H9 (cell line): ENCODE measurements around the gene PPP2R2B. TPM values are rescaled to one million over a fixed set of nuclear protein-coding genes. Genes with fewer than 3 reads are reported as not detected.

Source experiments
- DNase-seq: peaks from one replicate; pipeline ENCODE4 v3.0.0-alpha.2; 2017
- H2AFZ ChIP-seq: one replicate; pipeline ENCODE4 v1.6.1; 2013; ENCODE audit warnings: mild to moderate bottlenecking, low read length, control low read depth, moderate library complexity
- H2AK5ac ChIP-seq: 2 replicates; pipeline ENCODE4 v1.6.1; 2013; ENCODE audit warnings: low read length, control low read depth, mixed read lengths; ENCODE audit not compliant: insufficient read length
- H2BK120ac ChIP-seq: one replicate; pipeline ENCODE4 v1.6.1; 2013; ENCODE audit warnings: low read depth, mild to moderate bottlenecking, low read length, control low read depth, inconsistent platforms; ENCODE audit not compliant: poor library complexity, severe bottlenecking
- H2BK12ac ChIP-seq: 2 replicates; pipeline ENCODE4 v1.6.1; 2013; ENCODE audit warnings: low read length, control low read depth, mixed read lengths, low read depth; ENCODE audit not compliant: insufficient read length
- H2BK15ac ChIP-seq: 2 replicates; pipeline ENCODE4 v1.6.1; 2013; ENCODE audit warnings: low read depth, low read length, control low read depth
- H2BK20ac ChIP-seq: one replicate; pipeline ENCODE4 v1.6.1; 2013; ENCODE audit warnings: low read depth, mild to moderate bottlenecking, low read length, control low read depth, inconsistent platforms; ENCODE audit not compliant: poor library complexity, severe bottlenecking
- H2BK5ac ChIP-seq: 2 replicates; pipeline ENCODE4 v1.6.1; 2013; ENCODE audit warnings: low read length, control low read depth, mixed read lengths; ENCODE audit not compliant: insufficient read length
- H3K14ac ChIP-seq: 2 replicates; pipeline ENCODE4 v1.6.1; 2013; ENCODE audit warnings: low read length, control low read depth; ENCODE audit not compliant: insufficient read depth
- H3K18ac ChIP-seq: 2 replicates; pipeline ENCODE4 v1.6.1; 2013; ENCODE audit warnings: low read depth, mild to moderate bottlenecking, mixed read lengths, low read length, control low read depth; ENCODE audit not compliant: insufficient read length
- H3K23ac ChIP-seq: 2 replicates; pipeline ENCODE4 v1.6.1; 2013; ENCODE audit warnings: low read length, control low read depth, mixed read lengths, low read depth; ENCODE audit not compliant: insufficient read length
- H3K23me2 ChIP-seq: 2 replicates; pipeline ENCODE4 v1.6.1; 2013; ENCODE audit warnings: low read depth, mild to moderate bottlenecking, mixed read lengths, low read length, control low read depth; ENCODE audit not compliant: insufficient read length, poor library complexity, severe bottlenecking
- H3K27ac ChIP-seq: 2 replicates; pipeline ENCODE4 v1.5.1; 2013; ENCODE audit warnings: low read length, control low read depth, mixed read lengths, low read depth; ENCODE audit not compliant: insufficient read length
- H3K27me3 ChIP-seq: 2 replicates; pipeline ENCODE4 v1.6.1; 2013; ENCODE audit warnings: low read length, control low read depth, inconsistent platforms; ENCODE audit not compliant: insufficient read depth
- H3K4ac ChIP-seq: 2 replicates; pipeline ENCODE4 v1.6.1; 2013; ENCODE audit warnings: low read depth, mild to moderate bottlenecking, control low read depth, inconsistent platforms, low read length, moderate library complexity
- H3K4me1 ChIP-seq: 2 replicates; pipeline ENCODE4 v1.6.1; 2013; ENCODE audit warnings: low read length, control low read depth, inconsistent platforms; ENCODE audit not compliant: insufficient read depth
- H3K4me2 ChIP-seq: 2 replicates; pipeline ENCODE4 v1.6.1; 2013; ENCODE audit warnings: low read length, control low read depth, mixed read lengths; ENCODE audit not compliant: insufficient read length, insufficient read depth
- H3K56ac ChIP-seq: 2 replicates; pipeline ENCODE4 v1.6.1; 2013; ENCODE audit warnings: low read depth, mild to moderate bottlenecking, mixed read lengths, low read length, control low read depth; ENCODE audit not compliant: insufficient read length
- H3K79me1 ChIP-seq: 2 replicates; pipeline ENCODE4 v1.6.1; 2013; ENCODE audit warnings: low read depth, mild to moderate bottlenecking, moderate library complexity, low read length, control low read depth, inconsistent platforms; ENCODE audit not compliant: insufficient read depth, poor library complexity, severe bottlenecking
- H3K79me2 ChIP-seq: 2 replicates; pipeline ENCODE4 v1.6.1; 2013; ENCODE audit warnings: low read length, control low read depth, inconsistent platforms; ENCODE audit not compliant: insufficient read depth
- H3K9ac ChIP-seq: 2 replicates; pipeline ENCODE4 v1.6.1; 2013; ENCODE audit warnings: low read length, control low read depth, mixed read lengths; ENCODE audit not compliant: insufficient read length; ENCODE audit errors: extremely low read depth
- H3K9me3 ChIP-seq: one replicate; pipeline ENCODE4 v1.6.1; 2013; ENCODE audit warnings: low read depth, low read length, inconsistent platforms; ENCODE audit not compliant: control insufficient read depth
- H3T11ph ChIP-seq: one replicate; pipeline ENCODE4 v1.6.1; 2013; ENCODE audit warnings: mild to moderate bottlenecking, low read length, control low read depth, inconsistent platforms
- H4K20me1 ChIP-seq: one replicate; pipeline ENCODE4 v1.6.1; 2013; ENCODE audit not compliant: control insufficient read depth, insufficient read length, insufficient read depth
- H4K5ac ChIP-seq: 2 replicates; pipeline ENCODE4 v1.6.1; 2013; ENCODE audit warnings: low read depth, mild to moderate bottlenecking, mixed read lengths, low read length, control low read depth; ENCODE audit not compliant: insufficient read length
- H4K8ac ChIP-seq: replicated peaks from 2 replicates; pipeline ENCODE4 v1.6.1; 2013; ENCODE audit warnings: low read length, control low read depth, mixed read lengths, low read depth; ENCODE audit not compliant: insufficient read length
- H4K91ac ChIP-seq: 2 replicates; pipeline ENCODE4 v1.6.1; 2013; ENCODE audit warnings: low read depth, mild to moderate bottlenecking, moderate library complexity, mixed read lengths, low read length, control low read depth; ENCODE audit not compliant: insufficient read length
- H3K27ac Mint-ChIP-seq, 3 experiments: 2 replicates in 2 of 3; 3 replicates in 1 of 3; pipeline ENCODE4 v1.8.0; 2020 to 2021; ENCODE audit warnings: mixed read lengths in 3 of 3, mild to moderate bottlenecking in 1 of 3, moderate library complexity in 1 of 3
- H3K27me3 Mint-ChIP-seq: 2 replicates; pipeline ENCODE4 v1.8.0; 2021; ENCODE audit warnings: low read depth, mild to moderate bottlenecking, moderate library complexity, mixed read lengths
- H3K36me3 Mint-ChIP-seq, 3 experiments: 2 replicates in 2 of 3; 3 replicates in 1 of 3; pipeline ENCODE4 v1.8.0; 2020 to 2021; ENCODE audit warnings: low read depth in 3 of 3, mixed read lengths in 3 of 3; ENCODE audit not compliant: insufficient read depth in 1 of 3
- H3K4me1 Mint-ChIP-seq, 2 experiments: 2 replicates each; pipeline ENCODE4 v1.8.0; 2020; ENCODE audit warnings: mixed read lengths in 2 of 2
- H3K4me3 Mint-ChIP-seq, 2 experiments: 2 replicates in 1 of 2; 3 replicates in 1 of 2; pipeline ENCODE4 v1.8.0; 2020 to 2021; ENCODE audit warnings: mild to moderate bottlenecking in 2 of 2, mixed read lengths in 2 of 2, moderate library complexity in 1 of 2
- H3K9me3 Mint-ChIP-seq, 2 experiments: 2 replicates in 1 of 2; 3 replicates in 1 of 2; pipeline ENCODE4 v1.8.0; 2020; ENCODE audit warnings: mild to moderate bottlenecking in 2 of 2, mixed read lengths in 2 of 2, moderate library complexity in 1 of 2
- WGBS: extraction: QIAGEN DNeasy Blood & Tissue Kit; methylation state at CpG from one replicate; pipeline ENCODE4 v1.1.7; 2013; ENCODE audit warnings: missing lambda C conversion rate, low lambda C conversion rate, mixed read lengths; ENCODE audit not compliant: insufficient read length; ENCODE audit errors: extremely low coverage; 5-methylcytosine and 5-hydroxymethylcytosine counted together
- total RNA-seq: library from RNA; stranded (reverse); gene quantifications from 2 replicates; pipeline ENCODE4 v1.2.1, GENCODE V29; 2021
- TF ChIP-seq, protein P1 (sequence below): fragments of 200-600 bp; sonication (generic); conservative IDR thresholded peaks from 3 replicates; pipeline ENCODE4 v1.8.0; 2021; ENCODE audit warnings: antibody characterized with exemption, mild to moderate bottlenecking

The PPP2R2B gene
- total RNA-seq, 1 experiment from 2014 or later: 14.3 TPM

DNA sequence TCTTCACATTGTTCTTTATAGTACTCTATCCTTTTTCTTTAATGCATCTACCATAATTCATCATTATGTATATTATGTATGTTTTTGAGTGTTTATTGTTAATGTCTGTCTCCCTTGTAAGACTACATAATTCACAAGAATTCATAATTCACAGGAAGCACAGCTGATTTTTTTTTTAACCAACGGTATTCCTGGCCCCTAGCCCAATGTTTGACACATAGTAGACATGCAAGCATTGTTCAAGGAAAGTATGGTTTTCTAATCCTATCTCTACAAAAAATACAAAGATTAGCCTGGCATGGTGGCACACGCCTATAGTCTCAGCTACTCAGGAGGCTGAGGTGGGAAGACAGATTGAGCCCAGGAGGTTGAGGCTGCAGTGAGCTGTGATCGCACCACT lies 160.6 kb downstream of the PPP2R2B start:
- H3T11ph ChIP-seq: no peak overlapping the region
- H2BK15ac ChIP-seq: no peak overlapping the region
- H3K23me2 ChIP-seq: no peaks in the 10 kb centered on the region
- TF ChIP-seq, protein P1, sequence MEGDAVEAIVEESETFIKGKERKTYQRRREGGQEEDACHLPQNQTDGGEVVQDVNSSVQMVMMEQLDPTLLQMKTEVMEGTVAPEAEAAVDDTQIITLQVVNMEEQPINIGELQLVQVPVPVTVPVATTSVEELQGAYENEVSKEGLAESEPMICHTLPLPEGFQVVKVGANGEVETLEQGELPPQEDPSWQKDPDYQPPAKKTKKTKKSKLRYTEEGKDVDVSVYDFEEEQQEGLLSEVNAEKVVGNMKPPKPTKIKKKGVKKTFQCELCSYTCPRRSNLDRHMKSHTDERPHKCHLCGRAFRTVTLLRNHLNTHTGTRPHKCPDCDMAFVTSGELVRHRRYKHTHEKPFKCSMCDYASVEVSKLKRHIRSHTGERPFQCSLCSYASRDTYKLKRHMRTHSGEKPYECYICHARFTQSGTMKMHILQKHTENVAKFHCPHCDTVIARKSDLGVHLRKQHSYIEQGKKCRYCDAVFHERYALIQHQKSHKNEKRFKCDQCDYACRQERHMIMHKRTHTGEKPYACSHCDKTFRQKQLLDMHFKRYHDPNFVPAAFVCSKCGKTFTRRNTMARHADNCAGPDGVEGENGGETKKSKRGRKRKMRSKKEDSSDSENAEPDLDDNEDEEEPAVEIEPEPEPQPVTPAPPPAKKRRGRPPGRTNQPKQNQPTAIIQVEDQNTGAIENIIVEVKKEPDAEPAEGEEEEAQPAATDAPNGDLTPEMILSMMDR: no peak
- no peaks in the 10 kb centered on the region for H3K27me3 Mint-ChIP-seq
- no peaks in the 10 kb centered on the region for H4K20me1 ChIP-seq
- H3K79me1 ChIP-seq: no peaks in the 10 kb centered on the region
- H3K27ac ChIP-seq: no peak overlapping the region
- no peak overlapping the region for H2BK120ac ChIP-seq
- H4K5ac ChIP-seq: no peak overlapping the region
- no peak overlapping the region for H3K4ac ChIP-seq
- no peak overlapping the region for H3K9ac ChIP-seq
- no peaks in the 10 kb centered on the region for H3K36me3 Mint-ChIP-seq
- H3K4me1 ChIP-seq: no peaks in the 10 kb centered on the region
- H3K9me3 Mint-ChIP-seq: no peaks in the 10 kb centered on the region
- no peak overlapping the region for H3K56ac ChIP-seq
- H3K27ac Mint-ChIP-seq: no peak overlapping the region
- no peak overlapping the region for H2BK12ac ChIP-seq
- no peaks in the 10 kb centered on the region for H3K27me3 ChIP-seq
- no peak overlapping the region for H2AK5ac ChIP-seq
- no peaks in the 10 kb centered on the region; the same call in 1 of the 2 replicates for H3K79me2 ChIP-seq
- no peak overlapping the region for H2BK5ac ChIP-seq
- no peak overlapping the region for H2BK20ac ChIP-seq
- no peak overlapping the region for H3K4me2 ChIP-seq
- H3K23ac ChIP-seq: no peak overlapping the region
- H3K4me3 Mint-ChIP-seq: no peak overlapping the region; a peak in 1 of 5 replicates
- no peak overlapping the region for H2AFZ ChIP-seq
- no peak for DNase-seq
- peaks cover 0 to 2% of the 10 kb centered on the region in 2 experiments; a peak in 1 of 4 replicates for H3K4me1 Mint-ChIP-seq
- no CpG with 5 or more reads among the region's 3 CpGs for WGBS
- H3K14ac ChIP-seq: no peak overlapping the region
- no peak overlapping the region for H4K91ac ChIP-seq
- H4K8ac ChIP-seq: no peak overlapping the region
- no peak overlapping the region for H3K18ac ChIP-seq
- H3K9me3 ChIP-seq: no peaks in the 10 kb centered on the region
